ENCODE results near the gene RNU1-3. TPM values are rescaled to one million over a fixed set of nuclear protein-coding genes. Genes with fewer than 3 reads are reported as not detected.
"Not testable (repeated sequence)": the region's sequence is repeated elsewhere in the genome, so short reads cannot be mapped to it uniquely, and the experiment has no call there.

RNU1-3 gene
- total and polyA plus RNA-seq, 2 donors (not counting 1 experiment from before 2014, with no cell fraction given), result 3,997 TPM; not detected in 1

GRCh38 chr1:16633540-16634282, 33.0 kb downstream of the RNU1-3 start:
- not testable (repeated sequence) for H2AFZ ChIP-seq (ENCODE audit: low read length); H3K79me2 ChIP-seq (ENCODE audit: control insufficient read depth, insufficient read depth, low read length); H3K27me3 ChIP-seq (ENCODE audit: control insufficient read depth, insufficient read depth, low read length); H3K9me3 ChIP-seq (ENCODE audit: control insufficient read depth, insufficient read depth, low read depth, low read length); H3K4me1 ChIP-seq (ENCODE audit: control insufficient read depth, extremely low read depth, insufficient read depth, low read length); H3K27ac ChIP-seq (ENCODE audit: insufficient read depth, low read length); H3K4me2 ChIP-seq (ENCODE audit: extremely low read depth, insufficient read depth, low read length); DNase-seq (ENCODE audit: low read depth in 2 of 2); H3K9ac ChIP-seq (ENCODE audit: insufficient read depth, low read length); H3K4me3 ChIP-seq (replicated peaks in 1 of 4; ENCODE audit: control extremely low read depth in 1 of 4, insufficient read depth in 1 of 4, low read depth in 3 of 4, low read length in 4 of 4); H4K20me1 ChIP-seq (ENCODE audit: control insufficient read depth, extremely low read depth, insufficient read depth, low read length)
- H3K36me3 ChIP-seq (ENCODE audit: control insufficient read depth, insufficient read depth, low read length), result peaks cover 20% of the 10 kb centered on the region

- peaks cover 26% of the 10 kb centered on the region for H3K36me3 ChIP-seq (ENCODE audit: control insufficient read depth, insufficient read depth, low read length)
- not testable (repeated sequence) for H3K27me3 ChIP-seq (ENCODE audit: control insufficient read depth, insufficient read depth, low read length); H3K9ac ChIP-seq (ENCODE audit: insufficient read depth, low read length); H3K79me2 ChIP-seq (ENCODE audit: control insufficient read depth, insufficient read depth, low read length); H2AFZ ChIP-seq (ENCODE audit: low read length); H3K9me3 ChIP-seq (ENCODE audit: control insufficient read depth, insufficient read depth, low read depth, low read length); H3K4me1 ChIP-seq (ENCODE audit: control insufficient read depth, extremely low read depth, insufficient read depth, low read length); H3K27ac ChIP-seq (ENCODE audit: insufficient read depth, low read length); H4K20me1 ChIP-seq (ENCODE audit: control insufficient read depth, extremely low read depth, insufficient read depth, low read length); H3K4me3 ChIP-seq (replicated peaks in 1 of 4; ENCODE audit: control extremely low read depth in 1 of 4, insufficient read depth in 1 of 4, low read depth in 3 of 4, low read length in 4 of 4); H3K4me2 ChIP-seq (ENCODE audit: extremely low read depth, insufficient read depth, low read length); DNase-seq (ENCODE audit: low read depth in 2 of 2)
Measured at GRCh38 chr1:16632044-16632850, 34.5 kb downstream of the RNU1-3 start.

- no peak overlapping the region for H2AFZ ChIP-seq (ENCODE audit: low read length)
- TF ChIP-seq CTCF (conservative IDR thresholded peaks at IDR 0.05 in 1 of 2, IDR thresholded peaks at IDR 0.05 in 1 of 2; ENCODE audit: low read depth in 1 of 2, low read length in 2 of 2), result no peak
- no peak for TF ChIP-seq EZH2 (IDR thresholded peaks at IDR 0.05; ENCODE audit: low read length, missing control alignments)
- no peaks in the 10 kb centered on the region for H4K20me1 ChIP-seq (ENCODE audit: control insufficient read depth, extremely low read depth, insufficient read depth, low read length)
- no peak overlapping the region for H3K9ac ChIP-seq (ENCODE audit: insufficient read depth, low read length)
- no peak overlapping the region for H3K4me3 ChIP-seq (replicated peaks in 1 of 4; ENCODE audit: control extremely low read depth in 1 of 4, insufficient read depth in 1 of 4, low read depth in 3 of 4, low read length in 4 of 4)
- H3K4me2 ChIP-seq (ENCODE audit: extremely low read depth, insufficient read depth, low read length), result no peak overlapping the region
- H3K27me3 ChIP-seq (ENCODE audit: control insufficient read depth, insufficient read depth, low read length), result no peaks in the 10 kb centered on the region
- H3K36me3 ChIP-seq (ENCODE audit: control insufficient read depth, insufficient read depth, low read length), result peaks cover 27% of the 10 kb centered on the region
- H3K4me1 ChIP-seq (ENCODE audit: control insufficient read depth, extremely low read depth, insufficient read depth, low read length), result no peaks in the 10 kb centered on the region
- no peaks in the 10 kb centered on the region for H3K9me3 ChIP-seq (ENCODE audit: control insufficient read depth, insufficient read depth, low read depth, low read length)
- no peaks in the 10 kb centered on the region for H3K79me2 ChIP-seq (ENCODE audit: control insufficient read depth, insufficient read depth, low read length)
- no peak overlapping the region for H3K27ac ChIP-seq (ENCODE audit: insufficient read depth, low read length)
- DNase-seq (ENCODE audit: low read depth in 2 of 2), result no peak
Measured at GRCh38 chr1:16631248-16632043, 35.3 kb downstream of the RNU1-3 start.
